Common myeloid progenitor, CD34-positive (primary cell): ENCODE measurements around the gene FAF2.

ENCODE experiments used
- CTCF ChIA-PET: fragments of 350-600 bp; sonication (Branson Sonifier 250); formaldehyde crosslinking; loops from one replicate; lab custom pipeline; 2021; ENCODE audit warnings: antibody characterized with exemption; lab: Charles Lee
- POLR2A ChIA-PET: fragments of 350-600 bp; sonication (Branson Sonifier 250); formaldehyde crosslinking; loops from one replicate; lab custom pipeline; 2021; ENCODE audit warnings: antibody characterized with exemption; lab: Charles Lee
- DNase-seq, 3 donors: peaks; one replicate each; pipeline versions ENCODE4 v3.0.0 to v3.0.0-alpha.2; 2013
- H3K27ac ChIP-seq, 2 experiments: 1 replicate in 1 of 2; 2 replicates in 1 of 2; pipeline ENCODE4 v1.7.0; 2013; ENCODE audit warnings: inconsistent platforms in 2 of 2, low read length in 2 of 2, mild to moderate bottlenecking in 2 of 2, low read depth in 1 of 2, moderate library complexity in 1 of 2; ENCODE audit not compliant: severe bottlenecking in 2 of 2, insufficient read depth in 1 of 2, poor library complexity in 1 of 2
- H3K27me3 ChIP-seq, 5 experiments: replicated peaks in 2 of 5; 1 replicate in 3 of 5; 2 replicates in 2 of 5; pipeline versions ENCODE4 v1.6.1 to v1.7.0; 2013; ENCODE audit warnings: low read length in 4 of 5, mild to moderate bottlenecking in 2 of 5, moderate library complexity in 2 of 5, inconsistent platforms in 1 of 5; ENCODE audit not compliant: insufficient read depth in 5 of 5, control insufficient read depth in 4 of 5
- H3K36me3 ChIP-seq, 4 experiments: 1 replicate in 2 of 4; 2 replicates in 2 of 4; pipeline versions ENCODE4 v1.6.1 to v1.7.0; 2013; ENCODE audit warnings: low read length in 3 of 4, control low read depth in 1 of 4, mild to moderate bottlenecking in 1 of 4; ENCODE audit not compliant: control insufficient read depth in 4 of 4, insufficient read depth in 4 of 4
- H3K4me1 ChIP-seq, 4 experiments: 1 replicate in 3 of 4; 2 replicates in 1 of 4; pipeline versions ENCODE4 v1.6.1 to v1.7.1; 2013; ENCODE audit warnings: low read length in 3 of 4, mild to moderate bottlenecking in 3 of 4, control low read depth in 1 of 4, inconsistent platforms in 1 of 4, moderate library complexity in 1 of 4; ENCODE audit not compliant: control insufficient read depth in 4 of 4, insufficient read depth in 4 of 4; ENCODE audit errors: control extremely low read depth in 1 of 4
- H3K4me3 ChIP-seq, 7 experiments: 1 replicate in 4 of 7; 2 replicates in 3 of 7; pipeline versions ENCODE4 v1.5.1 to v1.7.0; 2013; ENCODE audit warnings: mild to moderate bottlenecking in 7 of 7, low read length in 6 of 7, moderate library complexity in 6 of 7, inconsistent platforms in 2 of 7, low read depth in 2 of 7, control low read depth in 1 of 7; ENCODE audit not compliant: insufficient read depth in 4 of 7, control insufficient read depth in 1 of 7; ENCODE audit errors: extremely low read depth in 1 of 7
- H3K9me3 ChIP-seq, 5 experiments: 1 replicate in 4 of 5; 2 replicates in 1 of 5; pipeline versions ENCODE4 v1.6.1 to v1.7.1; 2013; ENCODE audit warnings: low read length in 4 of 5, mild to moderate bottlenecking in 2 of 5, inconsistent platforms in 1 of 5, low read depth in 1 of 5, moderate library complexity in 1 of 5; ENCODE audit not compliant: control insufficient read depth in 4 of 5, insufficient read depth in 2 of 5; ENCODE audit errors: control extremely low read depth in 1 of 5
- WGBS: methylation state at CpG from one replicate; pipeline ENCODE4 v1.1.5; 2013; ENCODE audit not compliant: insufficient coverage; 5-methylcytosine and 5-hydroxymethylcytosine counted together

Gene FAF2

GRCh38 chr5:176542596-176543427 is 94.6 kb downstream of the FAF2 start:
- POLR2A ChIA-PET: interaction anchor here (1.5 to 2.4 kb wide), 3 partner anchors 9 to 16 kb away, joined by 4 to 11 read pairs (median 7); no protein-coding TSS in a partner anchor
- H3K9me3 ChIP-seq: no peaks in the 10 kb centered on the region
- under 1% methylated on average over 66 of the region's 110 CpGs for WGBS
- CTCF ChIA-PET: interaction anchor here (0.6 to 3.6 kb wide), 19 partner anchors 9 to 201 kb away, joined by 3 to 29 read pairs (median 3); partner anchors contain the start of gene CLTB
- H3K36me3 ChIP-seq: no peaks in the 10 kb centered on the region
- H3K27ac ChIP-seq: peak overlapping the region in 1 of 2 experiments; percentile 72
- DNase-seq: peak in 2 of 3 donors; percentile 48 to 58
- H3K4me1 ChIP-seq: peaks cover 17 to 65% (median 55%) of the 10 kb centered on the region in 4 experiments
- peak overlapping the region; percentile 58 to 89 (median 77) for H3K4me3 ChIP-seq
- no peaks in the 10 kb centered on the region for H3K27me3 ChIP-seq

DNA sequence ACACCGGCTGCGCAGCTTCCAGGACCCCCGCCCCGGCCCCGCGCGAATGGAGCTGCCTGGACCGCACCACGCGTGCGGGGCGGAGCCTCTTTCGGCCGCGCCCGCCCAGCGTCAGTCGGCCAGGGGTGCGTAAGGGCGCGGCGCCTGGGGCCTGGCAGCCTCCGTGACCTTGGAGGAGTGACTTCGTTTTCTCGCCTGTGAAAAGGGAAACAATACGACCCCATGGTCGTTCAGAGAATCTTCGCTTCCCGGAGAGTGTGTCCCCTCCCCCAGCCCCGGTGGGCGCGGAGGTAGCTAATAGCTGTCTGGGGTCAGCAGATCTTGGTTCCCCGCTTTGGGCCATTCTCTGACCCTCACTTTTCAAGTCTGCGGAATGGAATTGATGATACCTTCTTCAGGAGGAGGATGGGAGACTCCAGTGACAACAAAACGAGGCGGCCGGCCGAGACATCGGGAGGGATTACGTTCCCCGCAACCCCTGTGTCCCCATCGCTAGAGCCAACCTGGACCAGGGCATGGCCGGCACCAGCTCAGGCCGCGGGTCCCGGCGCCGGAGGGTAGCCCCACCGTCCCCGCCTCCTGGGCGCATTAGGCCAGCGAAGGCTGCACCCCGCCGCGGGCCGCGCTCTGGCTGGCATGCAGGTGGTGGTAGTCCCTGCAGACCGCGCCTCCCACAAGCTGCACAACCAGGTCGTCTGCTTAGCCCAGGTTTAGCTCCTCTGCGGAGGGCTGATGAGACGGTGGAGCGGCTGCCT is 95.4 kb downstream of the FAF2 start:
- POLR2A ChIA-PET: interaction anchor here (0.7 to 2.4 kb wide), 5 partner anchors 8 to 17 kb away, joined by 3 to 11 read pairs (median 6); no protein-coding TSS in a partner anchor
- H3K4me3 ChIP-seq: peak overlapping the region; percentile 58 to 89 (median 77)
- no peaks in the 10 kb centered on the region for H3K9me3 ChIP-seq
- peak overlapping the region in 1 of 2 experiments; percentile 76 for H3K27ac ChIP-seq
- peak; percentile 55 to 78 (median 74) for DNase-seq
- WGBS: 0% methylated on average over 62 of the region's 63 CpGs
- H3K27me3 ChIP-seq: no peaks in the 10 kb centered on the region
- CTCF ChIA-PET: interaction anchor here (0.9 to 3.6 kb wide), 19 partner anchors 9 to 137 kb away, joined by 3 to 29 read pairs (median 3); partner anchors contain the start of gene CLTB
- no peaks in the 10 kb centered on the region for H3K36me3 ChIP-seq
- H3K4me1 ChIP-seq: peaks cover 13 to 64% (median 48%) of the 10 kb centered on the region in 4 experiments

DNA sequence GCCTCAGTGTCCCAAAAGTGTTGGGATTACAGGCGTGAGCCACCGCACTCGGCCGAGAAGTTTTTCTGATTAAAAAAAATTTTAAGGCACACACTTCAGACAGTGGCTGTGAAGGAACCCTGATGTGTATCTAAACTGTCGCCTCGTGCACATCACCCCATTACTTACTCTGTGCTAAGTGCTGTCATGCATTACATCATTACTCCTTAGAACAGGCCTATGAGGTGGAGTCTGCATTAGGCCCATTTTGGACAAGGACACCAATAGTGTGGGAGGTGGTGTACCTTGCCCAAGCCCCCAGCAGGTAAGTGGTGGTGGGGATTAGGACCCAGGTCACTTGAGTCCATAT is 97.2 kb downstream of the FAF2 start:
- POLR2A ChIA-PET: no interaction called here
- 93% methylated on average over 2 of the region's 6 CpGs for WGBS
- Histone ChIP-seq H3K27me3 (no peaks in the 10 kb centered on the region), H3K4me3 (no peak overlapping the region), H3K36me3 (no peaks in the 10 kb centered on the region), H3K27ac (no peak overlapping the region), H3K4me1 (peaks cover 8 to 54% (median 41%) of the 10 kb centered on the region in 4 experiments), H3K9me3 (no peaks in the 10 kb centered on the region)
- CTCF ChIA-PET: interaction anchor here (3.6 kb wide), 1 partner anchor 129 kb away, joined by 13 read pairs; the partner anchor contains the start of gene CLTB
- DNase-seq: no peak

DNA sequence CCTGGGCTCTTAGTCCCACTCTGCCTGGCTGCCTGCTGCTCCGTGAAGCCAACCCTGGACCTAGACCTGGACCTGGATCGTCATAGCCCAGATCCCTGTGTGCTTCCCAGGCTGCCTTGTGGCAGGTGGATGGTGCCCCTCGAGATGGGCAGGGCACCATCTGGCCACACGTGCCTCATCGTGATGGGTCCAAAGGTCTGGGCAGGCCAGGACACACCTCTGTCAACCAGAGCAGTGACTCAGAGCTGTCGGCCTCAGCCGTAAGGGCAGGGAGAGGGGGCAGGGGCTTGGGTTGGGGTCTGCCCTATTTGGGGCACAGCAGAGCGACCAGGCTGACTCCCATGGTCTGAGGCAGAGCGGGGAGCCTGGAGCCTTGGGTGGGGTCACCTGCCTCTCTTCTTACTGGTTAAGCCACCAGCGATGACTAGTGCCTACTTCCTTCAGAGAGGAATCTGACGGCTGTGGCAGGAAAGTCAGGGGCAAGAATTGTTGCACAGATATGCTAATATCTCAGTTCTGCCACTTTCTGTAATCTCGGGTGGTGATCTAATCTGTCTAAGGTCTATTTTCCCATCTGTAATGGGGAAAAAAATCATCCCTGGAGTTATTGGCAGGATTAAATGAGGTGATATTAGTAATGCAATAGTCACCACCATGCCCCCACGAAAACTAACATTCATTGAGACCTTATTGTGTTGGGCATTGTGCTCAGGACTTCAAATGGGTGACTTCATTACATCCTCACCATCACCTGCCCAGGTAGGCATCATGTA is 97.7 kb downstream of the FAF2 start:
- Histone ChIP-seq H3K27me3 (no peaks in the 10 kb centered on the region), H3K27ac (no peak overlapping the region), H3K9me3 (no peaks in the 10 kb centered on the region), H3K4me1 (peaks cover 4 to 52% (median 38%) of the 10 kb centered on the region in 4 experiments), H3K36me3 (no peaks in the 10 kb centered on the region), H3K4me3 (no peak overlapping the region)
- WGBS: 80% methylated on average over 12 of the region's 13 CpGs
- ChIA-PET CTCF (no interaction called here), POLR2A (no interaction called here)
- DNase-seq: no peak

GRCh38 chr5:176547802-176548201 is 99.6 kb downstream of the FAF2 start:
- Histone ChIP-seq H3K36me3 (no peaks in the 10 kb centered on the region), H3K4me1 (peaks cover 0 to 35% (median 19%) of the 10 kb centered on the region in 4 experiments), H3K9me3 (no peaks in the 10 kb centered on the region), H3K4me3 (no peak overlapping the region), H3K27me3 (no peaks in the 10 kb centered on the region), H3K27ac (no peak overlapping the region)
- ChIA-PET POLR2A (no interaction called here), CTCF (interaction anchor here (0.9 to 1.9 kb wide), 4 partner anchors 11 to 55 kb away, joined by 3 to 4 read pairs (median 4); no protein-coding TSS in a partner anchor)
- peak in 2 of 3 donors; percentile 62 to 67 for DNase-seq
- WGBS: 97% methylated on average over 3 of the region's 8 CpGs

GRCh38 chr5:176548967-176549444 is 100.8 kb downstream of the FAF2 start, which contains the start of gene CDHR2:
TSS of gene CDHR2 (plus strand) at chr5:176549342. CDS start at chr5:176565353, 16,011 bp downstream.
- POLR2A ChIA-PET: no interaction called here
- no peak within 1 kb of the TSS for H3K27ac ChIP-seq
- CTCF ChIA-PET: interaction anchor here (0.9 to 1.9 kb wide), 2 partner anchors 10 to 12 kb away, joined by 3 to 4 read pairs; partner anchors contain the start of gene RNF44
- DNase-seq: peak in 1 of 3 donors; percentile 39
- H3K4me3 ChIP-seq: no peak within 1 kb of the TSS
- no peaks in the 10 kb centered on the region for H3K27me3 ChIP-seq
- WGBS: 91% methylated on average over 15 of the region's 18 CpGs
- no peaks in the 10 kb centered on the region for H3K36me3 ChIP-seq
- peaks cover 0 to 29% (median 11%) of the 10 kb centered on the region in 4 experiments for H3K4me1 ChIP-seq
- H3K9me3 ChIP-seq: no peaks in the 10 kb centered on the region
